GM18526 (cell line): Measurements from ENCODE around the gene FAM78B.

Experiments used
- POLR2A ChIP-seq: IDR thresholded peaks from 3 replicates; pipeline ENCODE4 v1.6.1; 2011; ENCODE audit not compliant: insufficient read length; ENCODE audit errors: extremely low read depth

Gene FAM78B

DNA sequence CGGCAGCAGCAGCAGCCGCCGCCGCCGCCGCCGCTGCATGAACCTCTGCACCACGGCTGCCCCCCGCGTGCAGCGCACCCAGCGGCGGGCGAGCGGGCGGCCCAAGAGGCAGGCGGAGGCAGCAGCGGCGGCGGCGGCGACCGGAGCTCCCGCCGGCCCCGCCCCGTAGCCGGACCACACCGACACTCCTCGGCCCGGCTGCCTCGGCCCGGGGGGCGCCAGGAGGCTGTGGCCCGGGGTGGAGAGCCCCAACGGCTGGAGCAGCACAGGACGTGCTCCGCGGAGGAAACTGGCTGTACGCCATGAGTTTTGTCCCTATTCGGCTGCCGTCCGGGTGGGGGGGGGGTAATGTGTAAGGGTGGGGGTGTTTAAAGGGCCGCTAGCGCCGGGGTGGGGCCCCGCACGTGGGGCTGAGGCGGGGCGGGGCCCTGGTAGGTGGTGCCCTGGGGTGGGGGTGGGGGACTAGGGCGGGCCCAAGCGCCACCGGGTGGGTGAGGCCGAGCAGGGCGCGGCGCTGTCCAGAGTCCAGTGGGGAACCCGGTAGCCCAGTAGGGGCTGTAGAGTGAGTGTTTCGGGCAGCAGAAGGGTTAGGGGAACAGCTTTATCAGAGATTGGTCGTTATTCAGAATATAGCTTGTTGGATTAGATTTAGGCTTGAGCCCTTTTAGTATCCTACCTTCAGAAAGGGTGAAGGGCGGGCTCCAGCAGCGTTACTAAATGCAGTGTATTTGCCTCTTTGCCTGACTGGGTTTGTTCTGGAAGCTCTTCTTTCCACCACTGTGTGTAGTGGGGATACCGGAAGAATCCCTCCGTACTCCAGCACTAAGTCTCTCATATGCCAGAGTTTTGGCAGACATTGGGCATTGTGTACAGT lies at the start of gene FAM78B:
TSS of gene FAM78B (minus strand) at position 304 of the 874 bp plus-strand sequence. CDS start 753 bp downstream, outside the sequence.
- TF ChIP-seq POLR2A: no peak

DNA sequence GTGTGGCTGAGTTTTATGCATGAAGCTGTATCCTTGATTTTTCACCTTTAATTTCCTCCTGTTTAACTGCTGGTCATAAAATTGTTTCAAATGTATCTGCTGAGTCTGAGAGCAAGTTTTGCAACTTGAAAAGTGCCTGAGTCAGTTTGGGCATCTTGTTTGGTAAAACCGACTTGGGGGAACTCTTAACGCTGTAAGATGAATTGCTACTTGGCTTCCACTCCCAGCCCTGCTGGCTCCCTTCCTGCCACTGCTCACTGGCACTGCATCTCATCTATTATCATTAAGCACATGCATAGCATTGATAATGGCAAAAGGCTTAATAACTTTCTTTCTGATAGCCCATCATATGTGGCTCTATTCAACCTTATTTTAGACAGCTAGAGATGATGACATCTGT lies 35.7 kb upstream of the FAM78B start:
- no peak for TF ChIP-seq POLR2A

- TF ChIP-seq POLR2A: no peak
Measured at GRCh38 chr1:166200743-166201142, 33.9 kb upstream of the FAM78B start.

DNA sequence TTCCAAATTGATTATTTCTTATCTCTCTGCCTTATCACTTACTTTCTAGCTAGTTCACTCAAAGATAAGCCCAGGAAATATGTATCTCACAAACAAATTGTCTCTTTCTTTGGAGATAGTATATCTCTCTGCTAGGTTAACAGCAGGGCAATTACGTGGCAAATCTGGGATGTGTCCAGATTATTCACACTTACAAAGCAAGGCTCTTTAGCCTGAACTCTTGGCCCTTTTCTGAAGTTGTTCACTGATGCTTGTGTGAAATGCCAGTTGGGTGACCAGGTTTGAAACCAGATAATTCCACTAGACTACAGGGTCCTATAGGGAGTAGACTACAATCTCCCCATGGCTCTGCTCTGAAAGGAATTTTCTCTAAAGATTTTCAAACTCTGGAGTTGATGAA lies 30.8 kb upstream of the FAM78B start:
- TF ChIP-seq POLR2A: no peak

GRCh38 chr1:166197141-166197540 lies 30.3 kb upstream of the FAM78B start:
- TF ChIP-seq POLR2A: no peak

- TF ChIP-seq POLR2A: no peak
Measured at GRCh38 chr1:166193057-166193698, 26.4 kb upstream of the FAM78B start.

- no peak for TF ChIP-seq POLR2A
Measured at GRCh38 chr1:166190400-166190799, 23.6 kb upstream of the FAM78B start.

- no peak for TF ChIP-seq POLR2A
Measured at GRCh38 chr1:166189126-166189525, 22.3 kb upstream of the FAM78B start.

GRCh38 chr1:166185526-166185925 lies 18.7 kb upstream of the FAM78B start:
- no peak for TF ChIP-seq POLR2A

- TF ChIP-seq POLR2A: no peak
Measured at GRCh38 chr1:166184897-166185296, 18.1 kb upstream of the FAM78B start.

DNA sequence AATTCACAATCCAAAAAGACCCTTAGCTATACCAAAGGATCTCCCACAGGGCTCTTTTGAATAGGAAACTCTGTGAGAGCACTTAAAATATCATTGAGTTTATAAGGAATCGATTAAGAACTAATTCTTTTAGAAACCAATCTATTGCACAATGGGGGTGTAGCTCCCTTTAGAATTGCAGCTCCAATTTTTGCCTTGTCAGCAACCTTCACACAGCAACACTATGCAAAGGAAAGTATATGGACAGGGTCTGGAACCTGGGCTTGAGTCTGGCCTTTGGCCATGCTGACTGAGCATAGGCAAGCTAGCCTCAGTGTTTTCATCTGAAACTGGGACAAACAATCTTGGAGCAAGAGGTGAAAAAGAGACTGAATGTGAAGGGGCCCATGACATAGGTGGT lies 17.2 kb upstream of the FAM78B start:
- TF ChIP-seq POLR2A: no peak

DNA sequence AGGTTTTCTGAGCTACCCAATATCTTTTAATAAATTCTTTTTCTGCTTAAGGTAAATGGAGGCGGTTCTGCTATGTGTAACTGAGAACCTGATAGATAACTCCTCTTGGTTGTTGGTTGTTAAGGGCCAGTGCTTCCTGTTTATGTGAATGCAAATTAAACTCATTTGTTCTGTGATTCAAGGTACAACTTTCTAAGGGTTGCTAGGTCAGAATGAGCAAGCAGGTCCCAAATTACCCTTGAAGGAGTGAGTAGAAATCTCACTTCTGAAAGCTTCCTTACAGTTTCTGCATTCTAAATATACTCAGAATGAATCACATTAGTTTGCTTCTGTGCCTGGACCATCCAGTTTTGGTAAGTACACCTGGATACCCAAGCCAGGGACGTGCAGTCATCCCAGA lies 15.5 kb upstream of the FAM78B start:
- TF ChIP-seq POLR2A: no peak

- no peak for TF ChIP-seq POLR2A
Measured at GRCh38 chr1:166176416-166176815, 9.6 kb upstream of the FAM78B start.

DNA sequence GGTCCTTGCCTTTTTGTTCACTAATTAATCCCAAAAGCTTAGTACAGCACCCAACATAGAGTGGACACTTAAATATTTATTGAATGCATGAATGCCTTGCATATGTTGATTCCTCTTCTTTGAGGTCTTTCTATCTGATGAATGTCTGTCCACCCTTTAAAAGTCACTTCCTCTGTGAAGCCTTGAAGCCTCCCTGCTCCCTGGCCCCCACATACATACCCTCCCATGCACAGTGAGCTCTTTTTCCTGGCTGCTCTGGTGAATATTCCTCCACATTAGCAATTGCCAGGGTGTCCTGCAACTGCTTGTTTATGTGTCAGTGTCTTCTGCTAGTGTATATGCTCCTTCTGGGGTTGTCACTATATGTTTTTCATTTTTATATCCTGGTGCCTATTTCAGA lies 8.2 kb upstream of the FAM78B start:
- TF ChIP-seq POLR2A: no peak

- TF ChIP-seq POLR2A: no peak
Measured at GRCh38 chr1:166174108-166174507, 7.3 kb upstream of the FAM78B start.

GRCh38 chr1:166172106-166172505 lies 5.3 kb upstream of the FAM78B start:
- TF ChIP-seq POLR2A: no peak
